Measurements from ENCODE around the gene LEMD3.
"Not testable (repeated sequence)": the region's sequence is repeated elsewhere in the genome, so short reads cannot be mapped to it uniquely, and the experiment has no call there.

Gene LEMD3

GRCh38 chr12:65276916-65277530, 107.6 kb downstream of the LEMD3 start:
- no peaks in the 10 kb centered on the region for H3K36me3 ChIP-seq (ENCODE audit: control insufficient read depth, insufficient read depth, low read length)

GRCh38 chr12:65277994-65278575, 108.7 kb downstream of the LEMD3 start:
- peak overlapping the region; percentile 99 for H3K27ac ChIP-seq (ENCODE audit: low read depth, low read length)
- peak overlapping the region; percentile 66 for H3K9ac ChIP-seq (ENCODE audit: low read length)
- H3K4me1 ChIP-seq (ENCODE audit: control insufficient read depth, insufficient read depth, low read length) = no peaks in the 10 kb centered on the region

More at GRCh38 chr12:65276916-65277530, 107.6 kb downstream of the LEMD3 start:
- peaks cover 3% of the 10 kb centered on the region for H3K27me3 ChIP-seq (ENCODE audit: control insufficient read depth, insufficient read depth, low read length)
- H3K27ac ChIP-seq (ENCODE audit: low read depth, low read length) = no peak overlapping the region
- no peak overlapping the region for H3K9ac ChIP-seq (ENCODE audit: low read length)
- H3K4me1 ChIP-seq (ENCODE audit: control insufficient read depth, insufficient read depth, low read length) = no peaks in the 10 kb centered on the region
- H3K4me3 ChIP-seq (ENCODE audit: low read length) = no peak overlapping the region

GRCh38 chr12:65278576-65279368, 109.4 kb downstream of the LEMD3 start, which contains the start of gene MSRB3:
MSRB3 (plus strand) TSS chr12:65278683; CDS start chr12:65308580, 29,897 bp downstream.
- Histone ChIP-seq H3K27ac (ENCODE audit: low read depth, low read length) (peak within 1 kb of the TSS; percentile 99), H3K9ac (ENCODE audit: low read length) (peak within 1 kb of the TSS; percentile 78), H3K27me3 (ENCODE audit: control insufficient read depth, insufficient read depth, low read length) (peaks cover 3% of the 10 kb centered on the region), H3K36me3 (ENCODE audit: control insufficient read depth, insufficient read depth, low read length) (no peaks in the 10 kb centered on the region), H3K4me1 (ENCODE audit: control insufficient read depth, insufficient read depth, low read length) (no peaks in the 10 kb centered on the region), H3K4me3 (ENCODE audit: low read length) (peak within 1 kb of the TSS; percentile 87)

More at GRCh38 chr12:65277994-65278575, 108.7 kb downstream of the LEMD3 start:
- Histone ChIP-seq H3K36me3 (ENCODE audit: control insufficient read depth, insufficient read depth, low read length) (no peaks in the 10 kb centered on the region), H3K4me3 (ENCODE audit: low read length) (peak overlapping the region; percentile 87), H3K27me3 (ENCODE audit: control insufficient read depth, insufficient read depth, low read length) (peaks cover 3% of the 10 kb centered on the region)

GRCh38 chr12:65279369-65280112, 110.2 kb downstream of the LEMD3 start:
- H3K27ac ChIP-seq (ENCODE audit: low read depth, low read length) = peak overlapping the region; percentile 99
- H3K4me1 ChIP-seq (ENCODE audit: control insufficient read depth, insufficient read depth, low read length) = no peaks in the 10 kb centered on the region
- peak overlapping the region; percentile 78 for H3K9ac ChIP-seq (ENCODE audit: low read length)
- peaks cover 3% of the 10 kb centered on the region for H3K27me3 ChIP-seq (ENCODE audit: control insufficient read depth, insufficient read depth, low read length)
- H3K4me3 ChIP-seq (ENCODE audit: low read length) = peak overlapping the region; percentile 87
- no peaks in the 10 kb centered on the region for H3K36me3 ChIP-seq (ENCODE audit: control insufficient read depth, insufficient read depth, low read length)

GRCh38 chr12:65280306-65280705, 110.9 kb downstream of the LEMD3 start:
- Histone ChIP-seq H3K27me3 (ENCODE audit: control insufficient read depth, insufficient read depth, low read length) (peaks cover 3% of the 10 kb centered on the region), H3K4me1 (ENCODE audit: control insufficient read depth, insufficient read depth, low read length) (no peaks in the 10 kb centered on the region), H3K9ac (ENCODE audit: low read length) (no peak overlapping the region), H3K4me3 (ENCODE audit: low read length) (no peak overlapping the region), H3K27ac (ENCODE audit: low read depth, low read length) (no peak overlapping the region), H3K36me3 (ENCODE audit: control insufficient read depth, insufficient read depth, low read length) (no peaks in the 10 kb centered on the region)

- no peaks in the 10 kb centered on the region for H3K36me3 ChIP-seq (ENCODE audit: control insufficient read depth, insufficient read depth, low read length)
- peaks cover 3% of the 10 kb centered on the region for H3K27me3 ChIP-seq (ENCODE audit: control insufficient read depth, insufficient read depth, low read length)
- H3K4me3 ChIP-seq (ENCODE audit: low read length) = no peak overlapping the region
- H3K27ac ChIP-seq (ENCODE audit: low read depth, low read length) = no peak overlapping the region
- H3K9ac ChIP-seq (ENCODE audit: low read length) = no peak overlapping the region
- no peaks in the 10 kb centered on the region for H3K4me1 ChIP-seq (ENCODE audit: control insufficient read depth, insufficient read depth, low read length)
Observed at GRCh38 chr12:65282840-65283239, 113.5 kb downstream of the LEMD3 start.

- not testable (repeated sequence) for H3K27ac ChIP-seq (ENCODE audit: low read depth, low read length); H3K36me3 ChIP-seq (ENCODE audit: control insufficient read depth, insufficient read depth, low read length); H3K27me3 ChIP-seq (ENCODE audit: control insufficient read depth, insufficient read depth, low read length); H3K9ac ChIP-seq (ENCODE audit: low read length); H3K4me1 ChIP-seq (ENCODE audit: control insufficient read depth, insufficient read depth, low read length); H3K4me3 ChIP-seq (ENCODE audit: low read length)
Observed at GRCh38 chr12:65285532-65285931, 116.1 kb downstream of the LEMD3 start.

GRCh38 chr12:65287426-65287825, 118.0 kb downstream of the LEMD3 start:
- Histone ChIP-seq H3K4me3 (ENCODE audit: low read length) (no peak overlapping the region), H3K27me3 (ENCODE audit: control insufficient read depth, insufficient read depth, low read length) (no peaks in the 10 kb centered on the region), H3K4me1 (ENCODE audit: control insufficient read depth, insufficient read depth, low read length) (peaks cover 4% of the 10 kb centered on the region), H3K36me3 (ENCODE audit: control insufficient read depth, insufficient read depth, low read length) (no peaks in the 10 kb centered on the region), H3K27ac (ENCODE audit: low read depth, low read length) (no peak overlapping the region), H3K9ac (ENCODE audit: low read length) (no peak overlapping the region)

- H3K27ac ChIP-seq (ENCODE audit: low read depth, low read length) = no peak overlapping the region
- H3K4me1 ChIP-seq (ENCODE audit: control insufficient read depth, insufficient read depth, low read length) = peaks cover 6% of the 10 kb centered on the region
- no peak overlapping the region for H3K4me3 ChIP-seq (ENCODE audit: low read length)
- H3K9ac ChIP-seq (ENCODE audit: low read length) = no peak overlapping the region
- no peaks in the 10 kb centered on the region for H3K27me3 ChIP-seq (ENCODE audit: control insufficient read depth, insufficient read depth, low read length)
- H3K36me3 ChIP-seq (ENCODE audit: control insufficient read depth, insufficient read depth, low read length) = no peaks in the 10 kb centered on the region
Observed at GRCh38 chr12:65292241-65292640, 122.9 kb downstream of the LEMD3 start.

GRCh38 chr12:65293735-65294134, 124.4 kb downstream of the LEMD3 start:
- H3K4me1 ChIP-seq (ENCODE audit: control insufficient read depth, insufficient read depth, low read length) = peaks cover 6% of the 10 kb centered on the region
- H3K27me3 ChIP-seq (ENCODE audit: control insufficient read depth, insufficient read depth, low read length) = no peaks in the 10 kb centered on the region
- no peak overlapping the region for H3K9ac ChIP-seq (ENCODE audit: low read length)
- H3K4me3 ChIP-seq (ENCODE audit: low read length) = no peak overlapping the region
- no peak overlapping the region for H3K27ac ChIP-seq (ENCODE audit: low read depth, low read length)
- no peaks in the 10 kb centered on the region for H3K36me3 ChIP-seq (ENCODE audit: control insufficient read depth, insufficient read depth, low read length)

GRCh38 chr12:65294641-65295262, 125.4 kb downstream of the LEMD3 start:
- H3K4me1 ChIP-seq (ENCODE audit: control insufficient read depth, insufficient read depth, low read length) = peaks cover 8% of the 10 kb centered on the region
- no peak overlapping the region for H3K27ac ChIP-seq (ENCODE audit: low read depth, low read length)
- no peaks in the 10 kb centered on the region for H3K27me3 ChIP-seq (ENCODE audit: control insufficient read depth, insufficient read depth, low read length)
- no peak overlapping the region for H3K4me3 ChIP-seq (ENCODE audit: low read length)
- H3K9ac ChIP-seq (ENCODE audit: low read length) = no peak overlapping the region
- no peaks in the 10 kb centered on the region for H3K36me3 ChIP-seq (ENCODE audit: control insufficient read depth, insufficient read depth, low read length)

Data from rectal smooth muscle tissue (tissue), 1 donor.